Skin of body (tissue), 2 donors: Measurements from ENCODE around the gene ZIC1. TPM values are rescaled to one million over a fixed set of nuclear protein-coding genes. Genes with fewer than 3 reads are reported as not detected.

Experiments
- DNase-seq: peaks from one replicate; lab custom pipeline; 2025; lab: John Stamatoyannopoulos, UW
- total RNA-seq: library from RNA; depleted of rRNA; stranded (reverse); fragments of >200 nt; gene quantifications from one replicate; pipeline ENCODE4 v1.2.3, GENCODE V29; 2014

Gene ZIC1
- total RNA-seq, 1 donor from 2014 or later: 5.9 TPM

- no peak for DNase-seq
Observed at GRCh38 chr3:147410116-147410525, 956 bp downstream of the ZIC1 start.

- DNase-seq: peak; percentile 11
Observed at GRCh38 chr3:147410526-147411237, 1.5 kb downstream of the ZIC1 start.

GRCh38 chr3:147411238-147411814 is 2.2 kb downstream of the ZIC1 start:
- peak; percentile 38 for DNase-seq

GRCh38 chr3:147411815-147412241 is 2.7 kb downstream of the ZIC1 start:
- DNase-seq: no peak

- no peak for DNase-seq
Observed at GRCh38 chr3:147412261-147412916, 3.2 kb downstream of the ZIC1 start.

- no peak for DNase-seq
Observed at GRCh38 chr3:147412917-147413685, 3.9 kb downstream of the ZIC1 start.

GRCh38 chr3:147413686-147414389 is 4.7 kb downstream of the ZIC1 start:
- DNase-seq: no peak

- no peak for DNase-seq
Observed at GRCh38 chr3:147414390-147415138, 5.4 kb downstream of the ZIC1 start.

GRCh38 chr3:147415286-147415685 is 6.1 kb downstream of the ZIC1 start:
- no peak for DNase-seq

GRCh38 chr3:147415874-147416273 is 6.7 kb downstream of the ZIC1 start:
- DNase-seq: no peak

GRCh38 chr3:147416931-147417330 is 7.8 kb downstream of the ZIC1 start:
- DNase-seq: no peak

GRCh38 chr3:147417551-147418295 is 8.6 kb downstream of the ZIC1 start:
- no peak for DNase-seq

GRCh38 chr3:147418371-147418781 is 9.2 kb downstream of the ZIC1 start:
- no peak for DNase-seq

GRCh38 chr3:147418808-147419701 is 9.9 kb downstream of the ZIC1 start:
- no peak for DNase-seq

GRCh38 chr3:147419781-147420224 is 10.6 kb downstream of the ZIC1 start:
- DNase-seq: no peak

GRCh38 chr3:147420353-147421183 is 11.4 kb downstream of the ZIC1 start:
- DNase-seq: no peak

- DNase-seq: no peak
Observed at GRCh38 chr3:147421184-147421912, 12.2 kb downstream of the ZIC1 start.
